Neural progenitor cell (in vitro differentiated cells): ENCODE data around the gene TAF6. TPM values are rescaled to one million over a fixed set of nuclear protein-coding genes. Genes with fewer than 3 reads are reported as not detected.

Experiments used
- DNase-seq: peaks from one replicate; pipeline ENCODE4 v3.0.0-alpha.2; 2016; ENCODE audit warnings: low spot score
- H2AFZ ChIP-seq: fragments of 200-600 bp; sonication (generic); replicated peaks from 2 replicates; pipeline ENCODE4 v1.6.1; 2016; ENCODE audit warnings: antibody characterized with exemption
- H3F3A ChIP-seq: fragments of 200-600 bp; sonication (generic); 2 replicates; pipeline ENCODE4 v1.6.1; 2016; ENCODE audit warnings: antibody characterized with exemption, low read depth
- H3K27ac ChIP-seq: fragments of 200-600 bp; sonication (generic); 2 replicates; pipeline ENCODE4 v1.5.1; 2016; ENCODE audit warnings: mild to moderate bottlenecking
- H3K27me3 ChIP-seq: fragments of 200-600 bp; sonication (generic); 2 replicates; pipeline ENCODE4 v1.6.1; 2016; ENCODE audit warnings: mild to moderate bottlenecking, moderate library complexity
- H3K36me3 ChIP-seq: fragments of 200-600 bp; sonication (generic); 2 replicates; pipeline ENCODE4 v1.5.1; 2016
- H3K4me1 ChIP-seq: fragments of 200-600 bp; sonication (generic); 2 replicates; pipeline ENCODE4 v1.6.1; 2016; ENCODE audit warnings: mixed run types
- H3K4me2 ChIP-seq: fragments of 200-600 bp; sonication (generic); 2 replicates; pipeline ENCODE4 v1.6.1; 2016
- H3K4me3 ChIP-seq: fragments of 200-600 bp; sonication (generic); 2 replicates; pipeline ENCODE4 v1.5.1; 2016
- H3K79me2 ChIP-seq: fragments of 200-600 bp; sonication (generic); 2 replicates; pipeline ENCODE4 v1.6.1; 2016; ENCODE audit warnings: low read depth
- H3K9ac ChIP-seq: fragments of 200-600 bp; sonication (generic); 2 replicates; pipeline ENCODE4 v1.6.1; 2016
- H3K9me3 ChIP-seq: fragments of 200-600 bp; sonication (generic); 2 replicates; pipeline ENCODE4 v1.5.1; 2016; ENCODE audit warnings: low read depth
- H4K20me1 ChIP-seq: fragments of 200-600 bp; sonication (generic); 2 replicates; pipeline ENCODE4 v1.6.1; 2016; ENCODE audit warnings: low read depth
- H3K27ac Mint-ChIP-seq: 3 replicates; pipeline ENCODE4 v1.8.0; 2021; ENCODE audit warnings: mixed read lengths
- H3K27me3 Mint-ChIP-seq: 2 replicates; pipeline ENCODE4 v1.8.0; 2022; ENCODE audit warnings: low read depth, mild to moderate bottlenecking, inconsistent platforms, moderate library complexity, mixed read lengths; ENCODE audit not compliant: insufficient read depth
- H3K36me3 Mint-ChIP-seq: 3 replicates; pipeline ENCODE4 v1.8.0; 2021; ENCODE audit warnings: mixed read lengths
- H3K4me1 Mint-ChIP-seq: 3 replicates; pipeline ENCODE4 v1.8.0; 2021; ENCODE audit warnings: mixed read lengths
- H3K4me3 Mint-ChIP-seq: 3 replicates; pipeline ENCODE4 v1.8.0; 2021; ENCODE audit warnings: mild to moderate bottlenecking, moderate library complexity, mixed read lengths
- H3K9me3 Mint-ChIP-seq: 3 replicates; pipeline ENCODE4 v1.8.0; 2020; ENCODE audit warnings: mixed read lengths
- CTCF ChIP-seq: fragments of 200-600 bp; sonication (generic); IDR thresholded peaks from 2 replicates; pipeline ENCODE4 v1.5.1; 2017; ENCODE audit warnings: antibody characterized with exemption, mild to moderate bottlenecking
- EZH2 ChIP-seq: fragments of 200-600 bp; sonication (generic); IDR thresholded peaks from 2 replicates; pipeline ENCODE4 v1.6.1; 2017; ENCODE audit warnings: antibody characterized with exemption, mild to moderate bottlenecking, moderate library complexity
- EZH2phosphoT487 ChIP-seq: fragments of 200-600 bp; sonication (generic); IDR thresholded peaks from 2 replicates; pipeline ENCODE4 v1.6.1; 2017; ENCODE audit warnings: antibody characterized with exemption
- total RNA-seq: library from RNA; depleted of rRNA; stranded (reverse); fragments of >200 nt; gene quantifications from 2 replicates; pipeline ENCODE4 v1.2.3, GENCODE V29; 2015; ENCODE audit warnings: low replicate concordance

The TAF6 gene
- total RNA-seq, 1 donor from 2014 or later = 66.1 TPM

GRCh38 chr7:100102950-100103840 is 16.0 kb downstream of the TAF6 start:
- peak overlapping the region; percentile 81 for H3K27ac Mint-ChIP-seq
- H3K9me3 Mint-ChIP-seq = no peaks in the 10 kb centered on the region
- H3K36me3 ChIP-seq = peaks cover 18% of the 10 kb centered on the region

GRCh38 chr7:100101016-100101862 is 17.9 kb downstream of the TAF6 start, which contains the start of the genes AP4M1 and MCM7:
Gene AP4M1, plus strand, starts transcription at chr7:100101643. Its CDS starts 72 bp downstream, at chr7:100101715.
Gene MCM7, minus strand, starts transcription at chr7:100101397. Its CDS starts 103 bp downstream, at chr7:100101294.
- Histone ChIP-seq H3K36me3 (peaks cover 23% of the 10 kb centered on the region), H2AFZ (peak within 1 kb of the TSS; percentile 61), H4K20me1 (peaks cover 39% of the 10 kb centered on the region), H3K27me3 (no peaks in the 10 kb centered on the region), H3K27ac (peak within 1 kb of the TSS; percentile 98), H3K4me1 (peaks cover 14% of the 10 kb centered on the region), H3K4me2 (peak within 1 kb of the TSS; percentile 100), H3K9me3 (no peaks in the 10 kb centered on the region), H3K4me3 (peak within 1 kb of the TSS; percentile 94), H3K9ac (peak within 1 kb of the TSS; percentile 99), H3F3A (peaks cover 60% of the 10 kb centered on the region), H3K79me2 (peaks cover 58% of the 10 kb centered on the region)
- H3K27me3 Mint-ChIP-seq = peaks cover 25% of the 10 kb centered on the region
- DNase-seq = peak; percentile 99
- peaks cover 41% of the 10 kb centered on the region for H3K4me1 Mint-ChIP-seq
- no peaks in the 10 kb centered on the region for H3K9me3 Mint-ChIP-seq
- H3K36me3 Mint-ChIP-seq = peaks cover 38% of the 10 kb centered on the region
- H3K27ac Mint-ChIP-seq = peak within 1 kb of the TSS; percentile 98
- TF ChIP-seq EZH2phosphoT487 (no peak), CTCF (no peak), EZH2 (no peak)
- peak within 1 kb of the TSS; percentile 95 for H3K4me3 Mint-ChIP-seq

More at GRCh38 chr7:100102950-100103840, 16.0 kb downstream of the TAF6 start:
- H3F3A ChIP-seq = peaks cover 42% of the 10 kb centered on the region
- no peak overlapping the region for H3K27ac ChIP-seq
- H3K36me3 Mint-ChIP-seq = peaks cover 32% of the 10 kb centered on the region
- DNase-seq = no peak
- no peaks in the 10 kb centered on the region for H3K9me3 ChIP-seq
- H2AFZ ChIP-seq = no peak overlapping the region
- peak overlapping the region; percentile 95 for H3K4me3 Mint-ChIP-seq
- H3K4me1 ChIP-seq = peaks cover 14% of the 10 kb centered on the region
- H3K79me2 ChIP-seq = peaks cover 40% of the 10 kb centered on the region
- no peak overlapping the region for H3K9ac ChIP-seq
- peaks cover 21% of the 10 kb centered on the region for H4K20me1 ChIP-seq
- no peaks in the 10 kb centered on the region for H3K27me3 ChIP-seq
- peaks cover 33% of the 10 kb centered on the region for H3K4me1 Mint-ChIP-seq
- no peak for TF ChIP-seq EZH2
- no peak for TF ChIP-seq EZH2phosphoT487
- no peak for TF ChIP-seq CTCF
- peaks cover 24% of the 10 kb centered on the region for H3K27me3 Mint-ChIP-seq
- H3K4me3 ChIP-seq = no peak overlapping the region
- no peak overlapping the region for H3K4me2 ChIP-seq

- H3K27ac Mint-ChIP-seq = peak overlapping the region; percentile 98
- Histone ChIP-seq H3K4me3 (peak overlapping the region; percentile 94), H3K9ac (peak overlapping the region; percentile 99), H3F3A (peaks cover 67% of the 10 kb centered on the region), H3K27ac (peak overlapping the region; percentile 98), H3K9me3 (no peaks in the 10 kb centered on the region), H2AFZ (peak overlapping the region; percentile 4), H3K4me1 (peaks cover 14% of the 10 kb centered on the region), H3K4me2 (peak overlapping the region; percentile 100), H3K27me3 (no peaks in the 10 kb centered on the region), H3K79me2 (peaks cover 65% of the 10 kb centered on the region), H4K20me1 (peaks cover 46% of the 10 kb centered on the region), H3K36me3 (peaks cover 23% of the 10 kb centered on the region)
- no peaks in the 10 kb centered on the region for H3K9me3 Mint-ChIP-seq
- H3K36me3 Mint-ChIP-seq = peaks cover 44% of the 10 kb centered on the region
- peaks cover 29% of the 10 kb centered on the region for H3K27me3 Mint-ChIP-seq
- peak overlapping the region; percentile 95 for H3K4me3 Mint-ChIP-seq
- H3K4me1 Mint-ChIP-seq = peaks cover 41% of the 10 kb centered on the region
- TF ChIP-seq EZH2 = no peak
- no peak for TF ChIP-seq EZH2phosphoT487
- no peak for TF ChIP-seq CTCF
- peak; percentile 97 for DNase-seq
Measured at GRCh38 chr7:100100420-100101015, 18.6 kb downstream of the TAF6 start.
